NCI-H510A treated with DMSO at 0.1 percent for 48 hours (cell line): ENCODE results near the gene KBTBD12.

ENCODE experiments used
- DNase-seq: peaks from one replicate; lab custom pipeline; 2025; lab: John Stamatoyannopoulos, UW

Gene KBTBD12

GRCh38 chr3:128014548-128014947, 99.5 kb downstream of the KBTBD12 start:
- no peak for DNase-seq

GRCh38 chr3:128016502-128016901, 101.5 kb downstream of the KBTBD12 start:
- no peak for DNase-seq

GRCh38 chr3:128021768-128022372, 106.8 kb downstream of the KBTBD12 start:
- no peak for DNase-seq

DNA sequence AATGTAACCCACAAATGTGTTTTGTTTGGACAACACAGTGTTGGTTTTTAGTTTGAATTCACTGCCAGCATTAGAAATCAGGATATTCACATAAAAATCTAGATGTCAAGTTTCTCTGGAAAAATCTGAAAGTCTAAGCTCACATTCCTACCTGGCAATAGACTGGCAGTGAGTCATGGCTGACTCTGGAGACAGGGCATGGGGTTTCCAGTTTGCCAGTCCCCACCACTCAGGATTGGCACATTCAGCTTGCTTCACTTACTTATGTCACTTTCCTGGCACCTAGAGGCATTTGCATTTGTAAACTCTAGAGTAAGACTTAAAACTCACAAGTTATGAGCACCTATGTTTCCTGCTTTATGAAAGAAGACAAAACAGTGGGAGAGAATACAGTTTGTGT, 118.1 kb downstream of the KBTBD12 start:
- DNase-seq = no peak

DNA sequence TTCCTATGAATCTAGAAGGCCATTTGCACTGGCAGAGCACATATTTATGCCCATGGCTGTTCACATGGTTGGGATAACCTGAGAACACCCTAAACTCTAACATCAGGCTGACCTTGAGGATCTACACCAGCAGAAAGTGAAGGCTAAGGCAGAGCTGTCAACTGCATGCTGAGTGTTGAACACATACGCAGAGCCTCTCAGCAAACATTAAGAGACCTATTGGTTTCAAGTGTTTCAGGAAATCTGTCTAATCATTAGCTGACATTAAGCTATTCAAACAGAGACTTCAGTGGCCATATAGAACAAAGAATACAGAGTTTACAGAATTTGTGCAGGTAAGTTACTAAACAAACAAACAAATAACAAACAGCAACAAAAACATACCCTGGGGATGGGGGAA, 121.1 kb downstream of the KBTBD12 start:
- DNase-seq = peak; percentile 4
